ENCODE measurements around the gene EIF3D. TPM values are rescaled to one million over a fixed set of nuclear protein-coding genes. Genes with fewer than 3 reads are reported as not detected.

The EIF3D gene
- total and polyA plus RNA-seq, 2 of the 13 experiments (the other 11 are each of a cell fraction or from before 2014, with no cell fraction given) = 118 to 274 TPM

DNA sequence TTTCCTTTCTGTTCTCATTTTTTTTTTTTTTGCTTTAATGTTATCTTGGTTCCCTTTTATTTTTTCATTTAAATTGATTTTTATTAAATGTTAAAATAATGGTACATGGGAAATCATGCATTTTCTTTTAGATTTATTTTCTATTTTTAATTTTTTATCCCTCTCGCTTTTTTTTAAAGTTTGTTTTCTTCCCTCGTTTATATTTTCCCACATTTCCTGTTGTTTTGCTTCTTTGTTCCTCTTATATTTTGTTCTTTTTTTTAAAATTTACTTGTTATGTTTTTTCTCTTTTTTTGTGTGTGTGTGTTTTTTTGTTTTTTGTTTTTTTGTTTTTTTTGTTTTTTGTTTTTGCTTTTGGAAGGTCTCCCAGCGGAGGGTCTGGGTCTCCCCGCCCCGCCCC lies 34.9 kb upstream of the EIF3D start:
- H3K9me3 ChIP-seq (ENCODE audit: low read length) = no peaks in the 10 kb centered on the region
- DNase-seq (ENCODE audit: low spot score) (no peak), FAIRE-seq (no peak), ATAC-seq (no peak)
- intact Hi-C loops (cut with micrococcal nuclease; ENCODE audit: unreplicated experiment) = no loop called here
- 5% methylated on average over 5 of the region's 5 CpGs for WGBS (ENCODE audit: low lambda C conversion rate)
- peaks cover 5 to 65% of the 10 kb centered on the region in 2 experiments for H3K27me3 ChIP-seq (ENCODE audit: control insufficient read depth in 1 of 2, insufficient read depth in 2 of 2, low read length in 2 of 2)
- in situ Hi-C loops (cut with HindIII; ENCODE audit: extremely low pct_ligation_motif_present, low pct_unique_long_range_greater_than_20kb) = no loop called here
- H3K27ac ChIP-seq (ENCODE audit: extremely low read length, insufficient read depth, low read length) = no peak overlapping the region
- H3K4me3 ChIP-seq (replicated peaks in 1 of 3; ENCODE audit: insufficient read depth in 1 of 3, low read depth in 2 of 3, low read length in 3 of 3) = no peak overlapping the region
- peaks cover 28% of the 10 kb centered on the region for H3K4me1 ChIP-seq (ENCODE audit: insufficient read depth, low read length)
- TF ChIP-seq EED (CRISPR knock-in tag; IDR thresholded peaks at IDR 0.05) (no peak), TAF1 (CRISPR knock-in tag; IDR thresholded peaks at IDR 0.05) (no peak), PHF20 (CRISPR knock-in tag; IDR thresholded peaks at IDR 0.05) (no peak)
- TF ChIP-seq, protein P1, sequence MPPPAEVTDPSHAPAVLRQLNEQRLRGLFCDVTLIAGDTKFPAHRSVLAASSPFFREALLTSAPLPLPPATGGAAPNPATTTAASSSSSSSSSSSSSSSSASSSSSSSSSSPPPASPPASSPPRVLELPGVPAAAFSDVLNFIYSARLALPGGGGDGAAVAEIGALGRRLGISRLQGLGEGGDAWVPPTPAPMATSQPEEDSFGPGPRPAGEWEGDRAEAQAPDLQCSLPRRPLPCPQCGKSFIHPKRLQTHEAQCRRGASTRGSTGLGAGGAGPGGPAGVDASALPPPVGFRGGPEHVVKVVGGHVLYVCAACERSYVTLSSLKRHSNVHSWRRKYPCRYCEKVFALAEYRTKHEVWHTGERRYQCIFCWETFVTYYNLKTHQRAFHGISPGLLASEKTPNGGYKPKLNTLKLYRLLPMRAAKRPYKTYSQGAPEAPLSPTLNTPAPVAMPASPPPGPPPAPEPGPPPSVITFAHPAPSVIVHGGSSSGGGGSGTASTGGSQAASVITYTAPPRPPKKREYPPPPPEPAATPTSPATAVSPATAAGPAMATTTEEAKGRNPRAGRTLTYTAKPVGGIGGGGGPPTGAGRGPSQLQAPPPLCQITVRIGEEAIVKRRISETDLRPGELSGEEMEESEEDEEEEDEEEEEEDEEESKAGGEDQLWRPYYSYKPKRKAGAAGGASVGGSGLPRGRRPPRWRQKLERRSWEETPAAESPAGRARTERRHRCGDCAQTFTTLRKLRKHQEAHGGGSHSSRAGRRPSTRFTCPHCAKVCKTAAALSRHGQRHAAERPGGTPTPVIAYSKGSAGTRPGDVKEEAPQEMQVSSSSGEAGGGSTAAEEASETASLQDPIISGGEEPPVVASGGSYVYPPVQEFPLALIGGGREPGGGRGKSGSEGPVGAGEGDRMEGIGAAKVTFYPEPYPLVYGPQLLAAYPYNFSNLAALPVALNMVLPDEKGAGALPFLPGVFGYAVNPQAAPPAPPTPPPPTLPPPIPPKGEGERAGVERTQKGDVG (CRISPR knock-in tag; IDR thresholded peaks at IDR 0.05; ENCODE audit: borderline replicate concordance) = no peak
- CTCF ChIA-PET (ENCODE audit: low intra/inter-chr PET ratio, low total read pairs) = no interaction called here
- POLR2A ChIA-PET = no interaction called here
- H3K9ac ChIP-seq (ENCODE audit: insufficient read depth, low read depth, low read length) = no peak overlapping the region
- H3K4me2 ChIP-seq (ENCODE audit: low read depth, low read length) = no peak overlapping the region
- H4K20me1 ChIP-seq (ENCODE audit: insufficient read depth, low read length) = no peaks in the 10 kb centered on the region
- H3K79me2 ChIP-seq (ENCODE audit: insufficient read depth, low read length) = no peaks in the 10 kb centered on the region
- no TSS peak for BruUV-seq (replicated peaks)
- no peaks in the 10 kb centered on the region for H3K36me3 ChIP-seq (replicated peaks in 1 of 2; ENCODE audit: control insufficient read depth in 1 of 2, insufficient read depth in 2 of 2, low read length in 2 of 2)
- no peak overlapping the region for H2AFZ ChIP-seq (ENCODE audit: low read length)

DNA sequence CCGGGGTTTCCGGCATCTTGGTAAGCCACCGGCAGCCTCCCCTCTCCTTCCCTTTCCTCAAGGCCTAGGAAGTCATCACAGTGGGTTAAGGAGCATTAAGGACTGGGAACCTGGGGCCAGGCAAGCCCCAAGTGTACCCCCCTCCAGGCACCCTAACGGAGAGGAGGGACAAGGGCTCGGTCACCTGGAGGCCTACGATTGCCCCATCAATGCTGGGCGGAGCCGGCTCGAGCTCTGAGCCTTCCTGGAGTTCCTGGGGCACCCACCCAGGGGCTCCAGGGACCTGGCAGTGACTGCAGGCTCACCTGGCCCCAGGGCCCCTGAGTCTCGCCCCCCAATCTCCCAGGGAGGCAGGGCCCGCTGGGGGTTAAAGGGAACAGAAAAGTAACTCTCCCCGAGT lies 34.5 kb upstream of the EIF3D start:
- BruUV-seq (replicated peaks) = no TSS peak
- in situ Hi-C loops (cut with HindIII; ENCODE audit: extremely low pct_ligation_motif_present, low pct_unique_long_range_greater_than_20kb) = no loop called here
- H3K4me3 ChIP-seq (replicated peaks in 1 of 3; ENCODE audit: insufficient read depth in 1 of 3, low read depth in 2 of 3, low read length in 3 of 3) = no peak overlapping the region
- FAIRE-seq (no peak), DNase-seq (ENCODE audit: low spot score) (no peak), ATAC-seq (no peak)
- peaks cover 5 to 70% of the 10 kb centered on the region in 2 experiments for H3K27me3 ChIP-seq (ENCODE audit: control insufficient read depth in 1 of 2, insufficient read depth in 2 of 2, low read length in 2 of 2)
- H3K9ac ChIP-seq (ENCODE audit: insufficient read depth, low read depth, low read length) = no peak overlapping the region
- no peak overlapping the region for H2AFZ ChIP-seq (ENCODE audit: low read length)
- H3K36me3 ChIP-seq (replicated peaks in 1 of 2; ENCODE audit: control insufficient read depth in 1 of 2, insufficient read depth in 2 of 2, low read length in 2 of 2) = no peaks in the 10 kb centered on the region
- no peak overlapping the region for H3K27ac ChIP-seq (ENCODE audit: extremely low read length, insufficient read depth, low read length)
- no peaks in the 10 kb centered on the region for H3K9me3 ChIP-seq (ENCODE audit: low read length)
- WGBS (ENCODE audit: low lambda C conversion rate) = 36% methylated on average over 7 of the region's 12 CpGs
- CTCF ChIA-PET (ENCODE audit: low intra/inter-chr PET ratio, low total read pairs) = no interaction called here
- peaks cover 28% of the 10 kb centered on the region for H3K4me1 ChIP-seq (ENCODE audit: insufficient read depth, low read length)
- POLR2A ChIA-PET = interaction anchor here (0.7 kb wide), 1 partner anchor 10 kb away, joined by 3 read pairs; no protein-coding TSS in a partner anchor
- TF ChIP-seq HMGA1 (CRISPR knock-in tag; conservative IDR thresholded peaks at IDR 0.05) = no peak
- no peak for TF ChIP-seq ZNF562 (CRISPR knock-in tag; IDR thresholded peaks at IDR 0.05; ENCODE audit: borderline replicate concordance)
- no peak for TF ChIP-seq ATF7-NPFF (CRISPR knock-in tag; IDR thresholded peaks at IDR 0.05; ENCODE audit: low read depth)
- no peak for TF ChIP-seq RFX3 (CRISPR knock-in tag; IDR thresholded peaks at IDR 0.05)
- no peak for TF ChIP-seq ZNF773 (CRISPR knock-in tag; IDR thresholded peaks at IDR 0.05; ENCODE audit: borderline replicate concordance)
- TF ChIP-seq RXRB (CRISPR knock-in tag; IDR thresholded peaks at IDR 0.05; ENCODE audit: borderline replicate concordance) = no peak
- TF ChIP-seq, protein P2, sequence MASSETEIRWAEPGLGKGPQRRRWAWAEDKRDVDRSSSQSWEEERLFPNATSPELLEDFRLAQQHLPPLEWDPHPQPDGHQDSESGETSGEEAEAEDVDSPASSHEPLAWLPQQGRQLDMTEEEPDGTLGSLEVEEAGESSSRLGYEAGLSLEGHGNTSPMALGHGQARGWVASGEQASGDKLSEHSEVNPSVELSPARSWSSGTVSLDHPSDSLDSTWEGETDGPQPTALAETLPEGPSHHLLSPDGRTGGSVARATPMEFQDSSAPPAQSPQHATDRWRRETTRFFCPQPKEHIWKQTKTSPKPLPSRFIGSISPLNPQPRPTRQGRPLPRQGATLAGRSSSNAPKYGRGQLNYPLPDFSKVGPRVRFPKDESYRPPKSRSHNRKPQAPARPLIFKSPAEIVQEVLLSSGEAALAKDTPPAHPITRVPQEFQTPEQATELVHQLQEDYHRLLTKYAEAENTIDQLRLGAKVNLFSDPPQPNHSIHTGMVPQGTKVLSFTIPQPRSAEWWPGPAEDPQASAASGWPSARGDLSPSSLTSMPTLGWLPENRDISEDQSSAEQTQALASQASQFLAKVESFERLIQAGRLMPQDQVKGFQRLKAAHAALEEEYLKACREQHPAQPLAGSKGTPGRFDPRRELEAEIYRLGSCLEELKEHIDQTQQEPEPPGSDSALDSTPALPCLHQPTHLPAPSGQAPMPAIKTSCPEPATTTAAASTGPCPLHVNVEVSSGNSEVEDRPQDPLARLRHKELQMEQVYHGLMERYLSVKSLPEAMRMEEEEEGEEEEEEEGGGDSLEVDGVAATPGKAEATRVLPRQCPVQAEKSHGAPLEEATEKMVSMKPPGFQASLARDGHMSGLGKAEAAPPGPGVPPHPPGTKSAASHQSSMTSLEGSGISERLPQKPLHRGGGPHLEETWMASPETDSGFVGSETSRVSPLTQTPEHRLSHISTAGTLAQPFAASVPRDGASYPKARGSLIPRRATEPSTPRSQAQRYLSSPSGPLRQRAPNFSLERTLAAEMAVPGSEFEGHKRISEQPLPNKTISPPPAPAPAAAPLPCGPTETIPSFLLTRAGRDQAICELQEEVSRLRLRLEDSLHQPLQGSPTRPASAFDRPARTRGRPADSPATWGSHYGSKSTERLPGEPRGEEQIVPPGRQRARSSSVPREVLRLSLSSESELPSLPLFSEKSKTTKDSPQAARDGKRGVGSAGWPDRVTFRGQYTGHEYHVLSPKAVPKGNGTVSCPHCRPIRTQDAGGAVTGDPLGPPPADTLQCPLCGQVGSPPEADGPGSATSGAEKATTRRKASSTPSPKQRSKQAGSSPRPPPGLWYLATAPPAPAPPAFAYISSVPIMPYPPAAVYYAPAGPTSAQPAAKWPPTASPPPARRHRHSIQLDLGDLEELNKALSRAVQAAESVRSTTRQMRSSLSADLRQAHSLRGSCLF (CRISPR knock-in tag; IDR thresholded peaks at IDR 0.05; ENCODE audit: borderline replicate concordance) = no peak
- TF ChIP-seq ZFY (CRISPR knock-in tag; IDR thresholded peaks at IDR 0.05) = no peak
- H3K4me2 ChIP-seq (ENCODE audit: low read depth, low read length) = no peak overlapping the region
- no peaks in the 10 kb centered on the region for H3K79me2 ChIP-seq (ENCODE audit: insufficient read depth, low read length)
- intact Hi-C loops (cut with micrococcal nuclease; ENCODE audit: unreplicated experiment) = no loop called here
- H4K20me1 ChIP-seq (ENCODE audit: insufficient read depth, low read length) = no peaks in the 10 kb centered on the region
